ENCODE measurements around the gene ARRB2.

GRCh38 chr17:4701116-4701515, 9.3 kb upstream of the ARRB2 start:
- TF ChIP-seq CTCF (IDR thresholded peaks at IDR 0.05) (no peak), POLR2A (IDR thresholded peaks at IDR 0.05) (no peak)

Data from esophagus squamous epithelium (tissue), 4 donors.